ENCODE data around the gene KIF5B. TPM values are rescaled to one million over a fixed set of nuclear protein-coding genes. Genes with fewer than 3 reads are reported as not detected.

KIF5B gene
- total and polyA plus RNA-seq, 10 of the 15 experiments (the other 5 are each of a cell fraction or from before 2014, with no cell fraction given), result 14.7 to 47.4 (median 33.1) TPM

DNA sequence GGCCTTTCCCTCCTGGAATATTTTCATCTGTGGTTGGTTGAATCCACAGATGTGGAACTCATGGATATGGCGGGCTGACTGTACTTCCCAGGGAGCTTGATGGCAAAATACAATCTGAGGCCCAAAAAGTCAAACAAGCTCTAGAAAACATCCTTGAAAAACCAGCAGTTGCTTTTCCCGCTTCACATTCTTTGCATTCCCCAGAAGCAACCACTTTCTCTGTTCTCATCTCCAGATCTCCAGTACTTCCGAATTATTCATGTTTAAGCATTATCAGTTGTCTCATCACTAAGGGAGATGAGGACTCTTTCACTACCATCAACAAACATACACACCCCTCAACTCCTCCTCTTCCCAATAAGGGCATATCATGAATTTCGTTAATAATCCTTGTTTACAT is 55.3 kb downstream of the KIF5B start (continued):
- TF ChIP-seq FOXM1 (IDR thresholded peaks at IDR 0.05; ENCODE audit: low read depth, low read length), result no peak

DNA sequence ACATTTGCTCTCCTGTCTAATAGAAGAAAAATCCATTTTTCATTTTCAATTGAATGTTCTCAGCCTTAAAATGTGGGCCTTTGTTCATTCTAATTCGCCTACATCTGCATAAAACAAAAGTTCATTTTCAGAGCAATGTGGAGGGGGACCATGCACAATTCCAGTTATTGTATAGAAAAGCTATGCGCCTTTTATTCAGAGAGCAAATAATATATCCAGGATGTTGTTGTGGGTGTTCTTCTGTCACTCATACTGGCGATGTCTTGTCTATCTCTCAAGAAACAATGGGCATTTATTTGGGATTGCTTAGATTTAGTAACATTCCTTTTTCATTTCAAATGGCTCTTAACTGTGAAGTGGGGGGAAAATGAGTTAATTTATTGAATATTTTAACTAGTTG is 56.4 kb downstream of the KIF5B start:
- no TSS peak for BruUV-seq (replicated peaks)
- H3K4me2 ChIP-seq (ENCODE audit: control insufficient read depth, insufficient read depth), result no peak overlapping the region
- no peaks in the 10 kb centered on the region for H3K4me1 ChIP-seq (ENCODE audit: control insufficient read depth, insufficient read depth, low read length)
- CTCF ChIA-PET, result interaction anchor here (9.2 kb wide), 1 partner anchor 139 kb away, joined by 112 read pairs; no protein-coding TSS in a partner anchor
- no peak overlapping the region for H3K27ac ChIP-seq (ENCODE audit: control insufficient read depth, insufficient read depth)
- FAIRE-seq (no peak), ATAC-seq (no peak), DNase-seq (ENCODE audit: low read depth, low spot score) (no peak)
- RAD21 ChIA-PET (ENCODE audit: unreplicated experiment), result interaction anchor here (3.8 kb wide), 1 partner anchor 138 kb away, joined by 11 read pairs; no protein-coding TSS in a partner anchor
- H3K4me3 ChIP-seq, result no peak overlapping the region
- intact Hi-C loops (cut with micrococcal nuclease; ENCODE audit: unreplicated experiment), result no loop called here
- SMC1A ChIA-PET (ENCODE audit: uncharacterized antibody, unreplicated experiment), result no interaction called here
- H2AFZ ChIP-seq (ENCODE audit: control insufficient read depth, low read depth, low read length), result no peak overlapping the region
- no peaks in the 10 kb centered on the region for H3K79me2 ChIP-seq (ENCODE audit: control insufficient read depth, insufficient read depth, low read length)
- no peak for TF ChIP-seq RAD21 (IDR thresholded peaks at IDR 0.05; ENCODE audit: insufficient read depth, low read depth, low read length)
- TF ChIP-seq SP1 (IDR thresholded peaks at IDR 0.05; ENCODE audit: low read depth, low read length), result no peak
- no peaks in the 10 kb centered on the region; a peak in 1 of 4 replicates for H3K36me3 ChIP-seq (ENCODE audit: control insufficient read depth in 2 of 2, insufficient read depth in 2 of 2, low read length in 1 of 2)
- H3K9me3 ChIP-seq (replicated peaks; ENCODE audit: control insufficient read depth, insufficient read depth, low read length), result no peaks in the 10 kb centered on the region; the same call in 2 of the 3 replicates
- in situ Hi-C loops (cut with MboI), result no loop called here
- POLR2A ChIA-PET, result no interaction called here
- no peak overlapping the region for H3K9ac ChIP-seq (ENCODE audit: control insufficient read depth, insufficient read depth, low read length)
- 66% methylated on average over 3 of the region's 3 CpGs for WGBS (ENCODE audit: insufficient coverage, insufficient replicate concordance, low lambda C conversion rate, missing lambda C conversion rate)
- no peaks in the 10 kb centered on the region for H4K20me1 ChIP-seq (ENCODE audit: control insufficient read depth, insufficient read depth)
- no peaks in the 10 kb centered on the region for H3K27me3 ChIP-seq (replicated peaks in 1 of 2; ENCODE audit: control insufficient read depth in 2 of 2, insufficient read depth in 2 of 2, low read length in 1 of 2)

DNA sequence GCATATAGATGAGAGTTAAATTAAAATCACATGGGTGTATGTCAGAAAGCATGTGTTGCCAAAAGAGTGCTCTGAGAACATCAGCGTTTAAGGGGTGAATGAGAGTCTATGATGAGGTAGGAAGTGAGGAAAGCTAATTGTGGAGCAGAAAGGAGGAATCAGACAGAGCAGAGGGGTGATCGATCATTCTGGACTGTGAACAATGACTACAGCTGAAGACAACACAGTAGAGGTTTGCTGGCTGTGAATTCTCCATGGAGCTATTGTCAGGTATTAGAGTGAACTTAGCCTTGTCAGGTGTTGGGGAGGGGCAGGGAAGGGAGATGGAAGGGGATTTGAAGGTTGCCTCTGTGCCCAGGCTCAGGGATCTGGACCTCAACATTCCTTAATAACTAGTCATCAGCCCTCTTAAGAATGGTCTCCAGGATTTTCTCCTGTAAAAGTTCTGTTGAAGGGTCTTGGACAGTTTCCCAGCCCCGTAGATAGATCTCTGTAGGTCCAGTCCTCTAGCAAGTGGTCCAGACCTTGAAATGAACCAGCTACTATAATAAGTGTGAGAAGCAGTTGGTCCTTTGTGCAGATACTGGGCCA is 57.1 kb downstream of the KIF5B start:
- Histone ChIP-seq H3K27me3 (replicated peaks in 1 of 2; ENCODE audit: control insufficient read depth in 2 of 2, insufficient read depth in 2 of 2, low read length in 1 of 2) (no peaks in the 10 kb centered on the region), H3K4me2 (ENCODE audit: control insufficient read depth, insufficient read depth) (no peak overlapping the region), H3K79me2 (ENCODE audit: control insufficient read depth, insufficient read depth, low read length) (no peaks in the 10 kb centered on the region), H3K27ac (ENCODE audit: control insufficient read depth, insufficient read depth) (no peak overlapping the region), H3K9me3 (replicated peaks; ENCODE audit: control insufficient read depth, insufficient read depth, low read length) (no peaks in the 10 kb centered on the region; the same call in 2 of the 3 replicates), H4K20me1 (ENCODE audit: control insufficient read depth, insufficient read depth) (no peaks in the 10 kb centered on the region), H2AFZ (ENCODE audit: control insufficient read depth, low read depth, low read length) (no peak overlapping the region), H3K4me3 (no peak overlapping the region), H3K4me1 (ENCODE audit: control insufficient read depth, insufficient read depth, low read length) (no peaks in the 10 kb centered on the region), H3K9ac (ENCODE audit: control insufficient read depth, insufficient read depth, low read length) (no peak overlapping the region), H3K36me3 (ENCODE audit: control insufficient read depth in 2 of 2, insufficient read depth in 2 of 2, low read length in 1 of 2) (no peaks in the 10 kb centered on the region; a peak in 1 of 4 replicates)
- BruUV-seq (replicated peaks), result no TSS peak
- CTCF ChIA-PET, result interaction anchor here (1.6 to 9.2 kb wide), 2 partner anchors 9 to 138 kb away, joined by 5 to 112 read pairs; no protein-coding TSS in a partner anchor
- SMC1A ChIA-PET (ENCODE audit: uncharacterized antibody, unreplicated experiment), result interaction anchor here (1.6 kb wide), 1 partner anchor 137 kb away, joined by 3 read pairs; no protein-coding TSS in a partner anchor
- ATAC-seq, result no peak
- in situ Hi-C loops (cut with MboI), result no loop called here
- no peak for DNase-seq (ENCODE audit: low read depth, low spot score)
- TF ChIP-seq ZZZ3 (IDR thresholded peaks at IDR 0.05; ENCODE audit: control insufficient read depth, insufficient read length, low read depth) (no peak), MYB (IDR thresholded peaks at IDR 0.05; ENCODE audit: borderline replicate concordance, low read depth, low read length) (no peak), CREB1 (IDR thresholded peaks at IDR 0.05; ENCODE audit: low read depth) (no peak), ZBED1 (IDR thresholded peaks at IDR 0.05; ENCODE audit: borderline replicate concordance) (no peak)
- TF ChIP-seq, protein P1, sequence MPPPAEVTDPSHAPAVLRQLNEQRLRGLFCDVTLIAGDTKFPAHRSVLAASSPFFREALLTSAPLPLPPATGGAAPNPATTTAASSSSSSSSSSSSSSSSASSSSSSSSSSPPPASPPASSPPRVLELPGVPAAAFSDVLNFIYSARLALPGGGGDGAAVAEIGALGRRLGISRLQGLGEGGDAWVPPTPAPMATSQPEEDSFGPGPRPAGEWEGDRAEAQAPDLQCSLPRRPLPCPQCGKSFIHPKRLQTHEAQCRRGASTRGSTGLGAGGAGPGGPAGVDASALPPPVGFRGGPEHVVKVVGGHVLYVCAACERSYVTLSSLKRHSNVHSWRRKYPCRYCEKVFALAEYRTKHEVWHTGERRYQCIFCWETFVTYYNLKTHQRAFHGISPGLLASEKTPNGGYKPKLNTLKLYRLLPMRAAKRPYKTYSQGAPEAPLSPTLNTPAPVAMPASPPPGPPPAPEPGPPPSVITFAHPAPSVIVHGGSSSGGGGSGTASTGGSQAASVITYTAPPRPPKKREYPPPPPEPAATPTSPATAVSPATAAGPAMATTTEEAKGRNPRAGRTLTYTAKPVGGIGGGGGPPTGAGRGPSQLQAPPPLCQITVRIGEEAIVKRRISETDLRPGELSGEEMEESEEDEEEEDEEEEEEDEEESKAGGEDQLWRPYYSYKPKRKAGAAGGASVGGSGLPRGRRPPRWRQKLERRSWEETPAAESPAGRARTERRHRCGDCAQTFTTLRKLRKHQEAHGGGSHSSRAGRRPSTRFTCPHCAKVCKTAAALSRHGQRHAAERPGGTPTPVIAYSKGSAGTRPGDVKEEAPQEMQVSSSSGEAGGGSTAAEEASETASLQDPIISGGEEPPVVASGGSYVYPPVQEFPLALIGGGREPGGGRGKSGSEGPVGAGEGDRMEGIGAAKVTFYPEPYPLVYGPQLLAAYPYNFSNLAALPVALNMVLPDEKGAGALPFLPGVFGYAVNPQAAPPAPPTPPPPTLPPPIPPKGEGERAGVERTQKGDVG (CRISPR knock-in tag; IDR thresholded peaks at IDR 0.05), result no peak
- RAD21 ChIA-PET (ENCODE audit: unreplicated experiment), result interaction anchor here (3.8 kb wide), 1 partner anchor 137 kb away, joined by 11 read pairs; no protein-coding TSS in a partner anchor
- POLR2A ChIA-PET, result no interaction called here
- WGBS (ENCODE audit: insufficient coverage, insufficient replicate concordance, low lambda C conversion rate, missing lambda C conversion rate), result 60% methylated on average over 3 of the region's 3 CpGs
- FAIRE-seq, result no peak
- intact Hi-C loops (cut with micrococcal nuclease; ENCODE audit: unreplicated experiment), result no loop called here

Data from GM12878 (cell line).